Nephron progenitor cell (in vitro differentiated cells): ENCODE measurements around the gene FOXF2.

Experiments
- DNase-seq: peaks from one replicate; pipeline ENCODE4 v3.0.0; 2021
- H3K27ac Mint-ChIP-seq: 2 replicates; pipeline ENCODE4 v1.8.0; 2021; ENCODE audit warnings: mild to moderate bottlenecking, moderate library complexity, mixed read lengths
- H3K27me3 Mint-ChIP-seq: 2 replicates; pipeline ENCODE4 v1.8.0; 2021; ENCODE audit warnings: mild to moderate bottlenecking, low read depth, mixed read lengths; ENCODE audit not compliant: poor library complexity
- H3K36me3 Mint-ChIP-seq: 2 replicates; pipeline ENCODE4 v1.8.0; 2021; ENCODE audit warnings: low read depth, mixed read lengths
- H3K4me1 Mint-ChIP-seq: 2 replicates; pipeline ENCODE4 v1.8.0; 2021; ENCODE audit warnings: mixed read lengths
- H3K4me3 Mint-ChIP-seq: 2 replicates; pipeline ENCODE4 v1.8.0; 2021; ENCODE audit warnings: mild to moderate bottlenecking, moderate library complexity, mixed read lengths
- H3K9me3 Mint-ChIP-seq: 2 replicates; pipeline ENCODE4 v1.8.0; 2021; ENCODE audit warnings: mild to moderate bottlenecking, moderate library complexity, mixed read lengths
- CTCF ChIP-seq: fragments of 200-600 bp; sonication (generic); IDR thresholded peaks from 2 replicates; pipeline ENCODE4 v1.5.0; 2021; ENCODE audit warnings: antibody characterized with exemption

FOXF2 gene

DNA sequence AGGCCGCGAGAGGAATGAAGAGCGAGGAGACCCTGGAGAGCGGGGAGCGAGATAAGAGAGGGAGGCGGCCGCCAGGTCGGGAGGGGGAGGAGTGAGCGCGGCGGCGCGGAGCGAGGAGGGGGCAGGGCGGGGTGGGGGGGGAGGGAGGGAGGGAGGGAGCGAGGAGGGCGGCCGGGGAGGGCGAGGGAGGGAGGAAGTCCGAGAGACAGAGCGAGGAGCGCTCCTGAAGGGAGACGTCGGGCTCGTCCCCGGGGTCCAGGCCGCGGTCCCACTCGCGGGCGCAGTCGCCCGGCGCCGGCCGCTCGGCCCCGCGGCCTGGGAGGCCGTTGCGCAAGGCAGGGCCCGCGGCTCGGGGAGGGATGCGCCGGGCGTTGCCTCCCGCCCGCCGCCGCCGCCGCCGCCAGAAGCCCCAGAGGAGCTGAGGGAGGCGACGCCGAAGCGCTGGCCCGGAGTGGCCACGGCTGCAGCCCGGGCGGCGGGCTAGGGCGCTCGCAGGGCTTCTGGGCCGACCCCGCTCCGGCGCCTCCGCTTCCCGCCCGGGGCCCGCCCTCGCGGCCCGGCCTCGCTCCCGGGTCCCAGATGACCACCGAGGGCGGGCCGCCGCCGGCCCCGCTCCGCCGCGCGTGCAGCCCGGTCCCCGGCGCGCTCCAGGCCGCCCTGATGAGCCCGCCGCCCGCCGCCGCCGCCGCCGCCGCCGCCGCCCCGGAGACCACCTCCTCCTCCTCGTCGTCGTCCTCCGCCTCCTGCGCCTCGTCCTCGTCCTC lies at the start of gene FOXF2:
Gene FOXF2 (plus strand): TSS at position 208 of the 764 bp plus-strand sequence. CDS start 372 bp downstream, at position 580.
- Mint-ChIP-seq H3K27ac (no peak within 1 kb of the TSS), H3K4me1 (peaks cover 54% of the 10 kb centered on the region), H3K27me3 (peaks cover 94% of the 10 kb centered on the region), H3K4me3 (peak within 1 kb of the TSS; percentile 81), H3K36me3 (no peaks in the 10 kb centered on the region), H3K9me3 (no peaks in the 10 kb centered on the region)
- peak; percentile 47 for DNase-seq
- TF ChIP-seq CTCF = no peak

DNA sequence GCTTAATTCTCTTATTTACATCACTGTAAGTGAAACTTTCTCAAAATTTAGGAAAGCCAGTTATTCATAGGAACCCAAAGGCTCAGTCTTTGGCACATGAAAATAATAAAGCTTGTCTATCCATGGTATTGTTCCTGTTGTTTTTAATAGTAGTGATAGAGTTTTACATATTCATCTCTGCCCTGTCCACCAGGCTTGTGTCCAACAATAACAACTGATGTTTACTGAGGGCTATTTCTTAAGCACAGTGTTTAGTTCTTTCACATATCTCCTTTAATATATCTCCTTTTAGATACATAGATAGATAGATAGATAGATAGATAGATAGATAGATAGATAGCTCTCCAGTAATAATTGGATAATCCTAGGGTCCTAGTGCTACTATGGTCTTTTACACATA lies 43.3 kb upstream of the FOXF2 start:
- Mint-ChIP-seq H3K27ac (no peak overlapping the region), H3K36me3 (peaks cover 1% of the 10 kb centered on the region), H3K4me1 (no peaks in the 10 kb centered on the region), H3K9me3 (peaks cover 32% of the 10 kb centered on the region), H3K27me3 (peaks cover 39% of the 10 kb centered on the region), H3K4me3 (no peak overlapping the region)
- TF ChIP-seq CTCF = no peak
- DNase-seq = no peak

DNA sequence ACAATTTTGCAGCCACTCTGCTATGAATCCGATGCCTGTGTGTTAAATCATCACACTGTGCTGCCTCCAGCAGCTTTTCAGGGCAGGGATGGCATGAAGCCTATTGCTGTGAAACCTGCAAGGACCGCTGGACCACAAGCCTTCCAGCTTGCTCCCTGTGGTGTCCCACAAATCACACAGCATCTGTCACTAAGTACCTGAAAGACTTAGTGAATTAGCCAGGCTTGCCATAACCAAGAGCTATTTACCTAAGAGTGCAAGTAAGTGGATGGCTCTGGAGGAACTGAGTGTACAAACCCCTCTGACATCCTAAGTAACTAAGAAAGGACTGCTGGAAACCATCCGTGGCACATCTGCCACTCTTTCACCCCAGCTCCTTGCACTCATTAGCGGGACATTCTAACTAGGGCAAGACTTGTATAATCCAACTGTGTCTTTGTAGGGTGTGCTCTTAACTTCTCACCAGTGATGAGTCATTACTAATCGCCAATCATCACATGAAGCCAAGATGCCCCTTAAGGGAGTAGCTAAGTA lies 42.8 kb upstream of the FOXF2 start:
- H3K36me3 Mint-ChIP-seq = peaks cover 7% of the 10 kb centered on the region
- no peaks in the 10 kb centered on the region for H3K4me1 Mint-ChIP-seq
- H3K27ac Mint-ChIP-seq = no peak overlapping the region
- H3K27me3 Mint-ChIP-seq = peaks cover 36% of the 10 kb centered on the region
- H3K4me3 Mint-ChIP-seq = no peak overlapping the region
- H3K9me3 Mint-ChIP-seq = peaks cover 37% of the 10 kb centered on the region
- no peak for DNase-seq
- no peak for TF ChIP-seq CTCF

DNA sequence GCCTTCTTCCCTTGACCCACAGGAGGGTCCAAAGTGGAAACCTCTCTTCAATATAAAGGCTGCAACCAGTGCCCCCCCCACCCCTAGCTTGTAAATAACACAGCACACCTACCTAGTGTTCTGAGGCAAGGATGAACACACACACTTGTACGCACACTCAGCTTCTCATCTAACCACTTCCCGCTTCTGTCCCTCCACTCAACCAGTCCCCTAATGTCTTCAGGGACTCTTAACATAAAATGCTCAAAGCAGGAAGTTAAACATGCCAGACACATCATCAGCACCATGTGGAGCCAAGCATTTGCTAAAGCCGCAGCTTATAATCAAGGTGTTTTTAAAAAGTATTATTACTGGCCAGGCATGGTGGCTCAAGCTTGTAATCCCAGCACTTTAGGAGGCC lies 42.2 kb upstream of the FOXF2 start:
- TF ChIP-seq CTCF = no peak
- Mint-ChIP-seq H3K27me3 (peaks cover 33% of the 10 kb centered on the region), H3K9me3 (peaks cover 42% of the 10 kb centered on the region), H3K36me3 (peaks cover 10% of the 10 kb centered on the region), H3K4me1 (no peaks in the 10 kb centered on the region), H3K4me3 (no peak overlapping the region), H3K27ac (no peak overlapping the region)
- DNase-seq = no peak

GRCh38 chr6:1348675-1349074 lies 40.7 kb upstream of the FOXF2 start:
- Mint-ChIP-seq H3K4me1 (no peaks in the 10 kb centered on the region), H3K27ac (no peak overlapping the region), H3K36me3 (peaks cover 10% of the 10 kb centered on the region), H3K27me3 (peaks cover 28% of the 10 kb centered on the region), H3K4me3 (no peak overlapping the region), H3K9me3 (peaks cover 56% of the 10 kb centered on the region)
- DNase-seq = no peak
- no peak for TF ChIP-seq CTCF

DNA sequence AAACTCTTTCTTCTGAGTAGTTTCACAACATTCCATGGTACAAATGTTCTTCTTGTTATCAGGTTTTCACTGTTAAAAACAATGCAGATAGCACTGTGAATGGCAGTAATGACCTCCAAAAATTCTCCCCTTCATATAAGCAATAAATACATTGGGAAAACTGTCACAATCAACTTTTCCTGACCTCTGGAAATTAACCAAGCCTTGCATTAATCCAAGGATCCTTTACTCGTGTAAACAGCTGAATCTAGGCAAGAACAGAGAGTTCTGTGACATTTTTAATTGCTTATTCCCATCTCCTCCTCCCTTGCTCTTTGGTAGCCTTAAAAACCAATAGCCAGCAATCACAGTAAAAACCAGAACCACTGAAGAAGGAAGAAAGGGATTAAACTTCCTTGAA lies 39.7 kb upstream of the FOXF2 start:
- Mint-ChIP-seq H3K9me3 (peaks cover 48% of the 10 kb centered on the region), H3K27me3 (peaks cover 32% of the 10 kb centered on the region), H3K27ac (no peak overlapping the region), H3K4me3 (no peak overlapping the region), H3K36me3 (peaks cover 10% of the 10 kb centered on the region), H3K4me1 (no peaks in the 10 kb centered on the region)
- no peak for DNase-seq
- no peak for TF ChIP-seq CTCF
